Skeletal muscle satellite cell (primary cell): ENCODE data around the gene ASH1L. TPM values are rescaled to one million over a fixed set of nuclear protein-coding genes. Genes with fewer than 3 reads are reported as not detected.
"Not testable (repeated sequence)": the region's sequence is repeated elsewhere in the genome, so short reads cannot be mapped to it uniquely, and the experiment has no call there.

Source experiments
- H3K27me3 ChIP-seq: 2 replicates; pipeline ENCODE4 v1.7.0; 2013; ENCODE audit warnings: low read length; ENCODE audit not compliant: control insufficient read depth, insufficient read depth
- H3K36me3 ChIP-seq: 2 replicates; pipeline ENCODE4 v1.7.0; 2013; ENCODE audit warnings: mild to moderate bottlenecking, control low read depth, low read length; ENCODE audit not compliant: insufficient read depth
- H3K4me1 ChIP-seq: 2 replicates; pipeline ENCODE4 v1.7.0; 2013; ENCODE audit warnings: low read length; ENCODE audit not compliant: control insufficient read depth, insufficient read depth
- H3K4me2 ChIP-seq: 2 replicates; pipeline ENCODE4 v1.7.0; 2013; ENCODE audit warnings: mild to moderate bottlenecking, low read length
- H3K4me3 ChIP-seq: 2 replicates; pipeline ENCODE4 v1.7.0; 2013; ENCODE audit warnings: low read length
- H3K9ac ChIP-seq: 2 replicates; pipeline ENCODE4 v1.7.0; 2013; ENCODE audit warnings: mild to moderate bottlenecking, low read depth, low read length, moderate library complexity
- H3K9me3 ChIP-seq: replicated peaks from 2 replicates; pipeline ENCODE4 v1.7.0; 2013; ENCODE audit warnings: mild to moderate bottlenecking, control low read depth, low read length
- total RNA-seq: library from RNA; depleted of rRNA; stranded (reverse); fragments of >200 nt; gene quantifications from 2 replicates; pipeline ENCODE4 v1.2.3, GENCODE V29; 2012; rRNA removed

ASH1L gene
- 22.9 and 26.6 TPM in 2 replicates for total RNA-seq

- peaks cover 3% of the 10 kb centered on the region for H3K36me3 ChIP-seq
- H3K27me3 ChIP-seq, result no peaks in the 10 kb centered on the region
- H3K9me3 ChIP-seq, result no peaks in the 10 kb centered on the region
- peaks cover 11% of the 10 kb centered on the region for H3K4me1 ChIP-seq
- peak within 1 kb of the TSS; percentile 97 for H3K9ac ChIP-seq
- H3K4me2 ChIP-seq, result peak within 1 kb of the TSS; percentile 85
- peak within 1 kb of the TSS; percentile 90 for H3K4me3 ChIP-seq
Observed at GRCh38 chr1:155562581-155563376, at the start of gene ASH1L. TSS of gene ASH1L (minus strand) at chr1:155562803. CDS start at chr1:155521519, 41,284 bp downstream.

- H3K36me3 ChIP-seq, H3K27me3 ChIP-seq, H3K4me1 ChIP-seq, H3K9me3 ChIP-seq: not testable (repeated sequence)
- peak overlapping the region; percentile 63 for H3K9ac ChIP-seq
- H3K4me3 ChIP-seq, result peak overlapping the region; percentile 83
- peak overlapping the region; percentile 66 for H3K4me2 ChIP-seq
Observed at GRCh38 chr1:155610257-155610647, 47.6 kb upstream of the ASH1L start.

DNA sequence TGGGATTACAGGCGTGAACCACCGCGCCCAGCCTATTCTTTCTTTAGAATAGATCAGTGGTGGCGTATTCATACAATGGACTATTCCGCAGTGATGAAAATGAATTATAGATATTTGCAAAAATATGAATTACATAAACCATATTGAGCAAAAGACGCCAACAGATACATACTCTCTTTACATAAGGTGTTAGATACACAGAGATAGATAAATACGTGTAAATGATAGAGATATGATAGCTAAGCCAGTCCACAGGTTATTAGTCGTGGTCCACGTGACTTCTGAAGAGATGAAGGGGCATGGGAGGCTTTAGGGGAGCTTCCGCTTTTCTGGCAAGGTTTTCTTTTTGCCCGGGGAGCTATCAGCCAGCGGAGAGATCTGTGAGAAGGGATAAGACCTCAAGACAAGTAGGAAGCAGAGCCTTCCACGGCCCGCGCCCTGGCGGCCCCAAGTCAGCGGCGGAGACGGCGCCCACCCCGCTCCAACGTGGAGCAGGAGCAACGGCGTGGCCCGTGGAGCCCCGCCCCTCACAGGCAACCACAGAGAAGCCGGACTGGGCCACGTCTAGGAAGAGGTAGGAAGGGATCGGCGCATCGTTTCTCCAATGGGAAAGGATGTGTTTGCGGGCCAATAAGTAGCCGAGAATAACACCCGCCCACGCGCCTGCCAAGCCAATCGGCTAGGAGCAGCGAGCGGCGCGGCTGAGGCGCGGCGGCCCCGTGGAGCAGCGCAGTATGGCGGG, 47.1 kb upstream of the ASH1L start, which contains the start of gene MSTO1:
TSS of gene MSTO1 (plus strand) at position 704 of the 742 bp plus-strand sequence. CDS start at position 735, 31 bp downstream.
- no peaks in the 10 kb centered on the region for H3K27me3 ChIP-seq
- H3K4me2 ChIP-seq, result peak within 1 kb of the TSS; percentile 80
- H3K9ac ChIP-seq, result peak within 1 kb of the TSS; percentile 83
- H3K9me3 ChIP-seq, result no peaks in the 10 kb centered on the region
- peak within 1 kb of the TSS; percentile 83 for H3K4me3 ChIP-seq
- H3K36me3 ChIP-seq, result no peaks in the 10 kb centered on the region
- peaks cover 3% of the 10 kb centered on the region for H3K4me1 ChIP-seq

GRCh38 chr1:155608888-155609225, 46.3 kb upstream of the ASH1L start:
- Histone ChIP-seq H3K4me3 (no peak overlapping the region), H3K9ac (no peak overlapping the region), H3K4me1 (peaks cover 3% of the 10 kb centered on the region), H3K36me3 (no peaks in the 10 kb centered on the region), H3K9me3 (no peaks in the 10 kb centered on the region), H3K4me2 (no peak overlapping the region), H3K27me3 (no peaks in the 10 kb centered on the region)

DNA sequence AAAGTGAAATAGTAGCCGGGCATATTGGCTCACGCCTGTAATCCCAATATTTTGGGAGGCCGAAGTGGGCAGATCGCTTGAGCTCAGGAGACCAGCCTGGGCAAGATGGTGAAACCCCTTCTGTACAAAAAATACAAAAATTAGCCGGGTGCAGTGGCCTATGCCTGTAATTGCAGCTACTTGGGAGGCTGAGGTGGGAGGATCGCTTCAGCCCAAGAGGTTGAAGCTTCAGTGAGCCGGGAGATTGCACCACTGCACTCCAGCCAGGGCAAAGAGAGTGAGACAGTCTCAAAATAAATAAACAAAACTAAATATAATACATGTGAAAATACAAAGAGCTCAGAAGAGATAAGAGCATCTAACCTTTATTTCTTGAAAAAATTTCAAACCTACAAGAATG, 45.1 kb upstream of the ASH1L start:
- H3K4me3 ChIP-seq, result no peak overlapping the region
- no peaks in the 10 kb centered on the region for H3K36me3 ChIP-seq
- H3K9ac ChIP-seq, result no peak overlapping the region
- H3K9me3 ChIP-seq, result no peaks in the 10 kb centered on the region
- H3K4me1 ChIP-seq, result peaks cover 3% of the 10 kb centered on the region
- H3K27me3 ChIP-seq, result no peaks in the 10 kb centered on the region
- H3K4me2 ChIP-seq, result no peak overlapping the region

DNA sequence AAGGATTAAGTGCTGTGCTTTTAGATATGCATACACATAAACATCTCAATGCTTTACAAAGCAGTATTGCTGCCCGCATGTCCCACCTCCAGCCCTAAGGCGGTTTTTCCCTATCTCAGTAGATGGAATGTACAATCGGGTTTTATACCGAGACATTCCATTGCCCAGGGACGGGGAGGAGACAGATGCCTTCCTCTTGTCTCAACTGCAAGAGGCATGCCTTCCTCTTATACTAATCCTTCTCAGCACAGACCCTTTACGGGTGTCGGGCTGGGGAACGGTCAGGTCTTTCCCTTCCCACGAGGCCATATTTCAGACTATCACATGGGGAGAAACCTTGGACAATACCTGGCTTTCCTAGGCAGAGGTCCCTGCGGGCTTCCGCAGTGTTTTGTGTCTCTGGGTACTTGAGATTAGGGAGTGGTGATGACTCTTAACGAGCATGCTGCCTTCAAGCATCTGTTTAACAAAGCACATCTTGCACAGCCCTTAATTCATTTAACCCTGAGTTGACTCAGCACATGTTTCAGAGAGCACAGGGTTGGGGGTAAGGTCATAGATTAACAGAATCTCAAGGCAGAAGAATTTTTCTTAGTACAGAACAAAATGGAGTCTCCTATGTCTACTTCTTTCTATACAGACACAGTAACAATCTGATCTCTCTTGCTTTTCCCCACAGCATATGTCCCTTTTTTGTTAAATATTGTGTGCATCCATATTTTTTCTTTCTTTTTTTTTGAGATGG, 37.4 kb upstream of the ASH1L start:
- H3K27me3 ChIP-seq, H3K4me3 ChIP-seq, H3K9ac ChIP-seq: not testable (repeated sequence)

GRCh38 chr1:155598842-155599331, 36.3 kb upstream of the ASH1L start:
- Histone ChIP-seq H3K4me1 (peaks cover 5% of the 10 kb centered on the region), H3K36me3 (no peaks in the 10 kb centered on the region), H3K27me3 (no peaks in the 10 kb centered on the region), H3K9me3 (no peaks in the 10 kb centered on the region), H3K4me2 (peak overlapping the region; percentile 49), H3K4me3 (no peak overlapping the region), H3K9ac (no peak overlapping the region)

More for the DNA sequence above, 37.4 kb upstream of the ASH1L start:
- not testable (repeated sequence) for H3K4me2 ChIP-seq, H3K9me3 ChIP-seq, H3K4me1 ChIP-seq, H3K36me3 ChIP-seq

- Histone ChIP-seq H3K36me3 (no peaks in the 10 kb centered on the region), H3K4me1 (peaks cover 5% of the 10 kb centered on the region)
Observed at GRCh38 chr1:155596864-155597263, 34.3 kb upstream of the ASH1L start.

DNA sequence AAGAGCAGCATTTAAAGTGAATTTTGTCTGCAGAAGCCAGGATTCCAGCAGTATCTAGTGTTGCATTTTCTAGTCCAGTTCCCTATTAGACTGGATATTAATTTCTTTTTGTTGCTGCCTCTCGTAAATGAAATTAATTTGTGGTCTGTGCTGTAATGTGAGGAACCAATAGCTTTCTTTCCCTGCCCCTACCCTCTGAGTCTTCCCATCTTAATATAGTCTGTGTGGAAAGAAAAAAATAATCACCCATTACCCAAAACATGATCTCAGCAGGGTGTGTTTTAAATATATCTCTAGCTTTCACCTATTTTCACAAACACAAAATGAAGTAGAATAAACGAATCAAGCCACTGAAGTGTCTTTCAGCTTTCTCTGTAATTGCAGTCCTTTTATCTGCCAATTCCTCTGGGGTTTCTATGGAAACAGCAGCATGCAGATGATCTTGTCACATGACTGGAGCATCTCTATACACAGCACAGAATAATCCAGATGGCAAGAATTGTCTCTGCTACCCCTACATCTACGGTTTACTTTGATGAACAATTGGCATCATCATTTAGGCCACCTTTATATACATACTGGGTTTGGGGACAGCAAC, 33.4 kb upstream of the ASH1L start:
- not testable (repeated sequence) for H3K4me2 ChIP-seq, H3K9me3 ChIP-seq, H3K27me3 ChIP-seq, H3K36me3 ChIP-seq, H3K4me1 ChIP-seq, H3K4me3 ChIP-seq, H3K9ac ChIP-seq

More at GRCh38 chr1:155596864-155597263, 34.3 kb upstream of the ASH1L start:
- Histone ChIP-seq H3K9me3 (no peaks in the 10 kb centered on the region), H3K27me3 (no peaks in the 10 kb centered on the region), H3K9ac (no peak overlapping the region), H3K4me3 (no peak overlapping the region), H3K4me2 (no peak overlapping the region)

GRCh38 chr1:155591770-155592169, 29.2 kb upstream of the ASH1L start:
- no peak overlapping the region for H3K4me2 ChIP-seq
- H3K4me3 ChIP-seq, result no peak overlapping the region
- no peak overlapping the region for H3K9ac ChIP-seq
- no peaks in the 10 kb centered on the region for H3K27me3 ChIP-seq
- no peaks in the 10 kb centered on the region for H3K4me1 ChIP-seq
- no peaks in the 10 kb centered on the region for H3K36me3 ChIP-seq
- H3K9me3 ChIP-seq, result no peaks in the 10 kb centered on the region
